Tibial artery (tissue), 4 donors: Measurements from ENCODE around the gene NLGN1.

ENCODE experiments used
- DNase-seq, 2 donors: peaks; one replicate each; pipeline ENCODE4 v3.0.0-alpha.2; 2019
- H3K27ac ChIP-seq, 2 donors: fragments of 200-600 bp; sonication (generic) in 1 of 2; 1 replicate in 1 of 2; 2 replicates in 1 of 2; pipeline ENCODE4 v1.5.1; 2018 to 2019; ENCODE audit warnings: mild to moderate bottlenecking in 1 of 2
- H3K27me3 ChIP-seq, 2 donors: fragments of 200-600 bp; sonication (generic) in 1 of 2; one replicate each; pipeline versions ENCODE4 v1.5.1 to v1.6.0; 2016 to 2019
- H3K36me3 ChIP-seq, 3 donors: fragments of 200-600 bp; sonication (generic) in 2 of 3; one replicate each; pipeline ENCODE4 v1.5.1; 2016 to 2019; ENCODE audit warnings: mild to moderate bottlenecking in 2 of 3
- H3K4me1 ChIP-seq, 4 donors: fragments of 200-600 bp; sonication (generic) in 2 of 4; 1 replicate in 3 of 4; 2 replicates in 1 of 4; pipeline ENCODE4 v1.5.1; 2016 to 2019
- H3K4me3 ChIP-seq, 2 donors: fragments of 200-600 bp; sonication (generic) in 1 of 2; 1 replicate in 1 of 2; 2 replicates in 1 of 2; pipeline ENCODE4 v1.5.1; 2018 to 2019; ENCODE audit warnings: mild to moderate bottlenecking in 2 of 2
- H3K9me3 ChIP-seq, 3 donors: fragments of 200-600 bp; sonication (generic) in 1 of 3; one replicate each; pipeline ENCODE4 v1.5.1; 2016 to 2019
- intact Hi-C: fragments of 100-400 bp; cut with DNase I; formaldehyde crosslinking; loops from one replicate; pipeline ENCODE4 v1.15.0; 2023; ENCODE audit warnings: low total_unique reads
- TF ChIP-seq, protein P1 (sequence below), 2 experiments: fragments of 200-600 bp in 1 of 2; fragments of 450-650 bp in 1 of 2; IDR thresholded peaks; one replicate each; pipeline ENCODE4 v1.5.1; 2017 to 2019; ENCODE audit warnings: antibody characterized with exemption in 2 of 2, mild to moderate bottlenecking in 1 of 2, moderate library complexity in 1 of 2

The NLGN1 gene

DNA sequence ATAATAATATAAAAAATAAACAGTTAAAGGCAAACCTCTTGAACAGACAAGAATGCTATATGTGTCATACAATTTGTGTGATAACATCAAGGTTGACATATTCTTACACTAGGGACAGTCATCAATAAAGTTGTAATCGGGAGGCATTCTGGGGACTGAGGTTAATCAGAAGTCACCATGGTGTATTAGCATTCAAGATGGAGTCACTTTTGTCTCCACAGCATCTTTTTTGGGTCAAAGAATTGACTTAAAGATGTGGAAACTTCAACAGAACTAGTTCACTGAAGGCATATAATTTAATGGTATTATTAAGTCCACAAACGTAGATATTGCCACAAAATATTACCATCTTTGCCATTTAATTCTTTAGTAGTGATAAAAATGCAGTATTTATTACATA, 836.0 kb downstream of the NLGN1 start:
- Histone ChIP-seq H3K9me3 (no peaks in the 10 kb centered on the region), H3K27ac (no peak overlapping the region), H3K4me3 (no peak overlapping the region), H3K36me3 (no peaks in the 10 kb centered on the region), H3K27me3 (no peaks in the 10 kb centered on the region), H3K4me1 (no peaks in the 10 kb centered on the region)
- TF ChIP-seq, protein P1, sequence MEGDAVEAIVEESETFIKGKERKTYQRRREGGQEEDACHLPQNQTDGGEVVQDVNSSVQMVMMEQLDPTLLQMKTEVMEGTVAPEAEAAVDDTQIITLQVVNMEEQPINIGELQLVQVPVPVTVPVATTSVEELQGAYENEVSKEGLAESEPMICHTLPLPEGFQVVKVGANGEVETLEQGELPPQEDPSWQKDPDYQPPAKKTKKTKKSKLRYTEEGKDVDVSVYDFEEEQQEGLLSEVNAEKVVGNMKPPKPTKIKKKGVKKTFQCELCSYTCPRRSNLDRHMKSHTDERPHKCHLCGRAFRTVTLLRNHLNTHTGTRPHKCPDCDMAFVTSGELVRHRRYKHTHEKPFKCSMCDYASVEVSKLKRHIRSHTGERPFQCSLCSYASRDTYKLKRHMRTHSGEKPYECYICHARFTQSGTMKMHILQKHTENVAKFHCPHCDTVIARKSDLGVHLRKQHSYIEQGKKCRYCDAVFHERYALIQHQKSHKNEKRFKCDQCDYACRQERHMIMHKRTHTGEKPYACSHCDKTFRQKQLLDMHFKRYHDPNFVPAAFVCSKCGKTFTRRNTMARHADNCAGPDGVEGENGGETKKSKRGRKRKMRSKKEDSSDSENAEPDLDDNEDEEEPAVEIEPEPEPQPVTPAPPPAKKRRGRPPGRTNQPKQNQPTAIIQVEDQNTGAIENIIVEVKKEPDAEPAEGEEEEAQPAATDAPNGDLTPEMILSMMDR (IDR thresholded peaks at IDR 0.05) = no peak
- intact Hi-C loops = no loop called here
- DNase-seq = no peak

GRCh38 chr3:174242311-174243041, 844.9 kb downstream of the NLGN1 start:
- Histone ChIP-seq H3K36me3 (no peaks in the 10 kb centered on the region), H3K27me3 (no peaks in the 10 kb centered on the region), H3K4me3 (no peak overlapping the region), H3K4me1 (peaks cover 0 to 20% (median 2%) of the 10 kb centered on the region in 4 donors), H3K9me3 (no peaks in the 10 kb centered on the region), H3K27ac (peak overlapping the region in 1 of 2 donors; percentile 21)
- TF ChIP-seq, protein P1 (IDR thresholded peaks at IDR 0.05) = no peak
- DNase-seq = no peak
- intact Hi-C loops = no loop called here

DNA sequence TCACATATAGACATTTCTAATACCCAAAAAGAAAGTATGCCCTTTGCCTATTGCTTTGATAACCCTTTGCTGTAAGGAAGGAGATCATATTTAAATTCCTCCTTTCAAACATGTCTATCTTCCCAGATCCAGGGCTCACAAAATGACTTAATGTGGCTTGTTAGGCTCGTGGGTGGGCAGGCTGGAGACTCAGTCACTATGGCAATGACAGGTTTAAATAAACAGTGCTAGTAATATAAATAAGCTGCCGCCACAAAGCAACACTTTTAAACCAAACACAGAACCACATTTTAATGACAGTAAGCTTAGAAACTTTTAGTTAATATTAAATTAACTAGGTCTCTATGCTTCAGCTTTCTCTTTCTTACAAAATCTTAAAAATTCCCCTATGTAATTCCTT, 845.6 kb downstream of the NLGN1 start:
- no peaks in the 10 kb centered on the region for H3K27me3 ChIP-seq
- H3K9me3 ChIP-seq = no peaks in the 10 kb centered on the region
- peak overlapping the region in 1 of 2 donors; percentile 21 for H3K27ac ChIP-seq
- peaks cover 0 to 20% (median 2%) of the 10 kb centered on the region in 4 donors for H3K4me1 ChIP-seq
- H3K4me3 ChIP-seq = no peak overlapping the region
- intact Hi-C loops = no loop called here
- no peak for DNase-seq
- TF ChIP-seq, protein P1 (IDR thresholded peaks at IDR 0.05) = no peak
- H3K36me3 ChIP-seq = no peaks in the 10 kb centered on the region

DNA sequence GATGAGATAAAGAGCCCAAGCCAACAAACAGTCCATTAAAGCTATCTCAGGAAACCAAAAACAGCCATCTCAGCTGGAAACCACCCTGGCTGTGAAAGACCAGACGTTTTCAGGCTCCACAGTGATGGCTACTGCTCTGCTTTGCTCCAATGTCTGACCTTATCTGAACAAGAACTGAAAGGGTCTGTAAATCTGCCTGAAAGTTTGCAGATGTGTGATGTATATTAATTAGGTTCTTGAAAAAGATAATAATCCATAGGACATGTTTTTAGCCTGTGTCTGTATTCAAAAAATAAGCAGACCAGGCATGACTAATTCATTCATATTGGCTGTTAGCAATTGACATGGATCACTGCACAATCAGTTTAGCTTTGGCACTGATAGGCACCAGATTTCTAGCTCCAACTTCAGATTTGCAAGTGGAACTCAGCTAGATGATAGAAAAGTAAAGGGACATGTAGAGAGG, 850.2 kb downstream of the NLGN1 start:
- no peak overlapping the region for H3K27ac ChIP-seq
- intact Hi-C loops = no loop called here
- TF ChIP-seq, protein P1 (IDR thresholded peaks at IDR 0.05) = no peak
- no peak for DNase-seq
- H3K27me3 ChIP-seq = no peaks in the 10 kb centered on the region
- H3K4me3 ChIP-seq = no peak overlapping the region
- H3K36me3 ChIP-seq = no peaks in the 10 kb centered on the region
- peaks cover 0 to 29% (median 0%) of the 10 kb centered on the region in 4 donors for H3K4me1 ChIP-seq
- no peaks in the 10 kb centered on the region for H3K9me3 ChIP-seq

DNA sequence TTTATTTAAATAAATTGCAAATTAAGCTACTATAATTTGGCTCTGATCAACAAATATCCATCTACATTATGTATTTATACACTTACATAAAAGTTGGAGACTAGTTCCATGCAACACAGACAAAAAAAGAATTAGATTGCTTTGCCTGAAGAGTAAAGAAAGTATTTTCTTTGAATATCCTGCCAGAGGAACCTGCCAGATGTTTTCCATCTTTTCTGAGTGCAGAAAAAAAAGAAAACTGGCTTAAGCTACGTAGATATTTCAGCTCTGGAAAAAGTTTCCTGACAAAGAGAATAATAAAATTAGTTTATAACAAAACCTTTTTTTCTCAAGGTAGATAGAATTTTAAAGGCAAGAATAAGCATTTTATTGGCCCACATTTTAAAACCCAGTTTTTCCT, 854.1 kb downstream of the NLGN1 start:
- H3K27ac ChIP-seq = no peak overlapping the region
- H3K27me3 ChIP-seq = no peaks in the 10 kb centered on the region
- peaks cover 0 to 17% (median 0%) of the 10 kb centered on the region in 4 donors for H3K4me1 ChIP-seq
- intact Hi-C loops = no loop called here
- H3K9me3 ChIP-seq = no peaks in the 10 kb centered on the region
- no peak for DNase-seq
- no peak overlapping the region for H3K4me3 ChIP-seq
- no peaks in the 10 kb centered on the region for H3K36me3 ChIP-seq
- TF ChIP-seq, protein P1 (IDR thresholded peaks at IDR 0.05) = no peak
